Suprapubic skin (tissue), 3 donors: Measurements from ENCODE around the gene PRTG.

Experiments
- POLR2A ChIP-seq, 2 donors: fragments of 450-650 bp; IDR thresholded peaks; one replicate each; pipeline ENCODE4 v1.6.1; 2017; ENCODE audit warnings: antibody characterized with exemption in 2 of 2, mild to moderate bottlenecking in 2 of 2, moderate library complexity in 2 of 2
- TF ChIP-seq, protein P1 (sequence below), 2 donors: fragments of 200-600 bp in 1 of 2; fragments of 450-650 bp in 1 of 2; sonication (generic) in 1 of 2; IDR thresholded peaks; one replicate each; pipeline ENCODE4 v1.5.1; 2016 to 2019; ENCODE audit warnings: antibody characterized with exemption in 2 of 2, mild to moderate bottlenecking in 1 of 2, moderate library complexity in 1 of 2

DNA sequence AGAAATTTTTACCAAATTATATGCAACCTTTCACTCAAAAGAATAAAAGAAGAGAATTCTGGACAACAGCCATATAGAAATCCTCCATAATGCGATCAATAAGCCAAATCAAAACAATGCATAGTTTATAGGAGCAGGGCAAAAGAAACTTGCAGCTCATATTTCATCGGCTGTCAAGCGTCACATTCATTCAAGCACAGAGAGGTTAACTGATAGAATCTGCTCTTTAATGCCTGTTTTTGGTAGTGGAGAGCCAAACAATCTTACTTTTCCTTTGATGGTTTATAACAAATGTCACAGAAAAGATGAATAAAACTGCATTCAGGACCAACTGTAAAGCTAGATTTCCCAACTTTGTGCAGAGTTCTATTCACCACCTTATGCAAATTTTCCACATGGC is 35.4 kb downstream of the PRTG start:
- TF ChIP-seq POLR2A (IDR thresholded peaks at IDR 0.05), result no peak
- TF ChIP-seq, protein P1, sequence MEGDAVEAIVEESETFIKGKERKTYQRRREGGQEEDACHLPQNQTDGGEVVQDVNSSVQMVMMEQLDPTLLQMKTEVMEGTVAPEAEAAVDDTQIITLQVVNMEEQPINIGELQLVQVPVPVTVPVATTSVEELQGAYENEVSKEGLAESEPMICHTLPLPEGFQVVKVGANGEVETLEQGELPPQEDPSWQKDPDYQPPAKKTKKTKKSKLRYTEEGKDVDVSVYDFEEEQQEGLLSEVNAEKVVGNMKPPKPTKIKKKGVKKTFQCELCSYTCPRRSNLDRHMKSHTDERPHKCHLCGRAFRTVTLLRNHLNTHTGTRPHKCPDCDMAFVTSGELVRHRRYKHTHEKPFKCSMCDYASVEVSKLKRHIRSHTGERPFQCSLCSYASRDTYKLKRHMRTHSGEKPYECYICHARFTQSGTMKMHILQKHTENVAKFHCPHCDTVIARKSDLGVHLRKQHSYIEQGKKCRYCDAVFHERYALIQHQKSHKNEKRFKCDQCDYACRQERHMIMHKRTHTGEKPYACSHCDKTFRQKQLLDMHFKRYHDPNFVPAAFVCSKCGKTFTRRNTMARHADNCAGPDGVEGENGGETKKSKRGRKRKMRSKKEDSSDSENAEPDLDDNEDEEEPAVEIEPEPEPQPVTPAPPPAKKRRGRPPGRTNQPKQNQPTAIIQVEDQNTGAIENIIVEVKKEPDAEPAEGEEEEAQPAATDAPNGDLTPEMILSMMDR (IDR thresholded peaks at IDR 0.05), result no peak
